Kidney (tissue), 14 donors: Measurements from ENCODE around the gene SLC46A3. TPM values are rescaled to one million over a fixed set of nuclear protein-coding genes. Genes with fewer than 3 reads are reported as not detected.

Experiments
- DNase-seq, 5 donors: peaks; one replicate each; pipeline ENCODE4 v3.0.0-alpha.2; 2013 to 2020
- FAIRE-seq: peaks from 2 replicates; lab custom pipeline; 2012; peaks lifted over from hg19 to GRCh38; lab: Jason Lieb, UNC
- H3K27ac ChIP-seq, 2 donors: one replicate each; pipeline ENCODE4 v1.7.0; 2013; ENCODE audit warnings: low read depth in 2 of 2, low read length in 2 of 2, inconsistent platforms in 1 of 2
- H3K27me3 ChIP-seq: one replicate; pipeline ENCODE4 v1.7.1; 2013; ENCODE audit warnings: low read length, inconsistent platforms; ENCODE audit not compliant: control insufficient read depth, insufficient read depth
- H3K36me3 ChIP-seq, 3 donors: one replicate each; pipeline versions ENCODE4 v1.7.0 to v1.7.1; 2013; ENCODE audit warnings: low read length in 3 of 3, control low read depth in 1 of 3, inconsistent platforms in 1 of 3; ENCODE audit not compliant: insufficient read depth in 3 of 3, control insufficient read depth in 2 of 3
- H3K4me1 ChIP-seq, 3 donors: one replicate each; pipeline versions ENCODE4 v1.7.0 to v1.7.1; 2013; ENCODE audit warnings: low read length in 3 of 3, inconsistent platforms in 1 of 3, low read depth in 1 of 3; ENCODE audit not compliant: control insufficient read depth in 2 of 3, insufficient read depth in 2 of 3
- H3K4me3 ChIP-seq, 3 donors: one replicate each; pipeline versions ENCODE4 v1.7.0 to v1.8.1; 2013; ENCODE audit warnings: low read length in 3 of 3, control low read depth in 1 of 3, inconsistent platforms in 1 of 3
- H3K9ac ChIP-seq, 3 donors: one replicate each; pipeline versions ENCODE4 v1.7.0 to v1.7.1; 2013; ENCODE audit warnings: low read length in 3 of 3, control low read depth in 1 of 3, inconsistent platforms in 1 of 3
- H3K9me3 ChIP-seq, 3 donors: one replicate each; pipeline versions ENCODE4 v1.7.0 to v1.7.1; 2013; ENCODE audit warnings: low read length in 3 of 3, control low read depth in 1 of 3, inconsistent platforms in 1 of 3; ENCODE audit not compliant: control insufficient read depth in 2 of 3, insufficient read depth in 1 of 3
- intact Hi-C: fragments of 100-400 bp; cut with DNase I; formaldehyde crosslinking; loops from one replicate; pipeline ENCODE4 v1.11.1; 2022
- polyA plus RNA-seq: library from polyadenylated mRNA; stranded (reverse); fragments of 350-450 nt; fragmentation: Illumina TruSeq; extraction: RNeasy Lipid Tissue Mini Kit (QIAGEN cat#74804); gene quantifications from one replicate; pipeline ENCODE4 v1.2.3, GENCODE V29; 2014; ENCODE audit warnings: low read depth, low replicate concordance; ENCODE audit not compliant: insufficient read depth
- total RNA-seq: library from RNA; stranded (reverse); fragmentation: NEBNext Ultra II Directional; extraction: Animal tissue kit (Norgen Biotek cat#: 25700); gene quantifications from one replicate; pipeline ENCODE4 v1.2.1, GENCODE V29; 2021
- TF ChIP-seq, protein P1 (sequence below): IDR thresholded peaks from 3 replicates; pipeline ENCODE4 v1.5.1; 2012; ENCODE audit warnings: mild to moderate bottlenecking, moderate library complexity, borderline replicate concordance; ENCODE audit not compliant: insufficient read depth; ENCODE audit errors: extremely low read depth
- donor health status: control.
- donor health status: control.
- donor health status: control.
- donor health status: control.
- donor health status: control.
- donor health status: DM: yes; HTN: yes; CAD: no.
- donor health status: Normal renal cell carcinoma (clear cell type).

Gene SLC46A3
- total and polyA plus RNA-seq, 2 donors from 2014 or later, result 16.7 to 30.0 TPM

DNA sequence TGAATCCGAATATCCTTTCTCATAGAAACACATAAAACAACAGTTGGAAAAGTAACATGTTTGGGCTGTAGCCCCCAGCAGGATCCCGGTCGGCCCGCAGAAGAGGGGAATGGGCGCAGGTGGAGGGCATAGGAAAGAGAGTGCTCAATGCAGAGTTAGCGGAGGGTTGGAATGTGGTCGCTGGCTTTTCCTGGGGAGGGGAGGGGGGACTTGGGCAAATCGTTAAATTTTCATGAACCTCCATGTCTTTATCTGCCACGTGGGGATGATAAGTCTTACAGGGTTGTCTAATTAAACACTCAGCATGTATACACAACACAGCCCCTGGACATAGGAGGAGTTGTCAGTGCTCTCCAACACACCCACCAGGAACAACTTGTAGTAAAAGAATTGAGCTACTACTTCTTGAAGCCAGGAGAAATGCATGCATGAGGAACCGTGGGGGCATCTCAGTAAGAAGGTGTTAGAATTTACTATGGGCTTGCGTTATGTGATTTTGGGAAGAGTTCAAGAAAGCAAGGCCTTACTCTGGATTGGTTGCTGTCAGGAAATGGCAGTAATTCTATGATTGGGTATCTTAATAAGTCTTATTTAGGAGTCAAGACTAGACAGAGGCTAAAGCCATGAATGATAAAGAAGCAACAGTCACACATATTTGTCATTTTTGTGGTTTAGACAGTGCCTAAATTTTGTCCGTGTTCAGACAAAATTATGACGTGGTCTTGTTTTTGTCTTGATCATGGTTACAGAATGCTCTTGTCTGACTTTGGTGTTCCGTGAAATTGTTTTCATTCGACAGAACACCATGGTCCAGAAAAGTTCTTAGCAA, 671 bp upstream of the SLC46A3 start:
- peak overlapping the region in 2 of 3 donors; percentile 38 to 71 for H3K9ac ChIP-seq
- no peaks in the 10 kb centered on the region for H3K36me3 ChIP-seq
- intact Hi-C loops, result no loop called here
- H3K27ac ChIP-seq, result peak overlapping the region; percentile 56 to 90
- H3K4me3 ChIP-seq, result peak overlapping the region; percentile 45 to 88 (median 67)
- no peak for FAIRE-seq
- H3K27me3 ChIP-seq, result peaks cover 4% of the 10 kb centered on the region
- no peaks in the 10 kb centered on the region for H3K9me3 ChIP-seq
- TF ChIP-seq, protein P1, sequence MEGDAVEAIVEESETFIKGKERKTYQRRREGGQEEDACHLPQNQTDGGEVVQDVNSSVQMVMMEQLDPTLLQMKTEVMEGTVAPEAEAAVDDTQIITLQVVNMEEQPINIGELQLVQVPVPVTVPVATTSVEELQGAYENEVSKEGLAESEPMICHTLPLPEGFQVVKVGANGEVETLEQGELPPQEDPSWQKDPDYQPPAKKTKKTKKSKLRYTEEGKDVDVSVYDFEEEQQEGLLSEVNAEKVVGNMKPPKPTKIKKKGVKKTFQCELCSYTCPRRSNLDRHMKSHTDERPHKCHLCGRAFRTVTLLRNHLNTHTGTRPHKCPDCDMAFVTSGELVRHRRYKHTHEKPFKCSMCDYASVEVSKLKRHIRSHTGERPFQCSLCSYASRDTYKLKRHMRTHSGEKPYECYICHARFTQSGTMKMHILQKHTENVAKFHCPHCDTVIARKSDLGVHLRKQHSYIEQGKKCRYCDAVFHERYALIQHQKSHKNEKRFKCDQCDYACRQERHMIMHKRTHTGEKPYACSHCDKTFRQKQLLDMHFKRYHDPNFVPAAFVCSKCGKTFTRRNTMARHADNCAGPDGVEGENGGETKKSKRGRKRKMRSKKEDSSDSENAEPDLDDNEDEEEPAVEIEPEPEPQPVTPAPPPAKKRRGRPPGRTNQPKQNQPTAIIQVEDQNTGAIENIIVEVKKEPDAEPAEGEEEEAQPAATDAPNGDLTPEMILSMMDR, result no peak
- peaks cover 0 to 9% (median 7%) of the 10 kb centered on the region in 3 donors for H3K4me1 ChIP-seq
- DNase-seq, result no peak

DNA sequence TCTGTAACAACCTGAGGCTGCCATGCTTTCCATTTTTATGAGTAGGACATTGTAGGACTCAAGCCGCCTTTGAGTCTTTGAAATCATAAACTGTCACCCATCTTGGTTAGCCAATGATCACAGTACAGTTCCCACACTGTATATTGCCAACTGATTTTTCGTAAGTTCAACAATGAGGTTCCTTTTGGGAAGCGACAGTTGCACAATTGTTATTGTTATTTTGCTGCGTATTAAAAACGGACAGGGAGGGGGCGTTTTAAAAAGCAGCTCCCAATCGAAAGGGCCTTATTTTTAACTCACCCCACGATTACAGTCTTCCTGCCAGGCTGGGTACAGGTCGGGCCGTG, 601 bp downstream of the SLC46A3 start:
- H3K36me3 ChIP-seq, result no peaks in the 10 kb centered on the region
- TF ChIP-seq, protein P1, result no peak
- no peak for FAIRE-seq
- H3K9ac ChIP-seq, result peak overlapping the region in 2 of 3 donors; percentile 83 to 95
- H3K27ac ChIP-seq, result peak overlapping the region; percentile 90 to 94
- intact Hi-C loops, result no loop called here
- H3K27me3 ChIP-seq, result peaks cover 4% of the 10 kb centered on the region
- no peaks in the 10 kb centered on the region for H3K9me3 ChIP-seq
- peak overlapping the region; percentile 54 to 88 (median 70) for H3K4me3 ChIP-seq
- no peak for DNase-seq
- peaks cover 0 to 9% (median 7%) of the 10 kb centered on the region in 3 donors for H3K4me1 ChIP-seq

DNA sequence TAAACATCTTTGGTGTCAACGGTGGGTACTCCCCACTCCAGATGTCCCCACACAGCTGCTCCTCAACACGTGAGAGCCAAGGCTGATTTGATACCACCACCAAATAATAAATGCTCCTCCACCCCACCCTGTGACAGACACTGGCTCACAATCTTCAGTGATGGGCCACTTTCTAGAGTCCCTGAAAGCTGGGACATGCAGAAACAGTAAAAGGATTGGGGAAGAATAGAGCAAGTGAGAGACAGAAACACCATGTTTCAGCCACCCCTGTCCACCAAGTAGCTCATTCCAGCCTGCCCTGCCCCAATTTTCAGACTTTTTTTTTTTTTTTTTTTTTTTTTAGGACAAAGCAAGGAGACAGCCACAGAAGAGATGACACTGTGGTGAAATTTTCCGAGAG, 1.6 kb downstream of the SLC46A3 start:
- TF ChIP-seq, protein P1, result no peak
- DNase-seq, result no peak
- H3K9ac ChIP-seq, result peak overlapping the region in 1 of 3 donors; percentile 28
- H3K4me1 ChIP-seq, result peaks cover 0 to 9% (median 7%) of the 10 kb centered on the region in 3 donors
- H3K9me3 ChIP-seq, result no peaks in the 10 kb centered on the region
- no peak for FAIRE-seq
- peaks cover 4% of the 10 kb centered on the region for H3K27me3 ChIP-seq
- no peak overlapping the region for H3K4me3 ChIP-seq
- no peak overlapping the region for H3K27ac ChIP-seq
- H3K36me3 ChIP-seq, result no peaks in the 10 kb centered on the region
- intact Hi-C loops, result no loop called here
